IPS-20b (cell line): ENCODE results near the gene SAMD3.
"Not testable (repeated sequence)": the region's sequence is repeated elsewhere in the genome, so short reads cannot be mapped to it uniquely, and the experiment has no call there.

Experiments
- H3K27ac ChIP-seq: one replicate; pipeline ENCODE4 v1.5.1; 2013; ENCODE audit warnings: low read length
- H3K27me3 ChIP-seq: 2 replicates; pipeline ENCODE4 v1.6.1; 2013; ENCODE audit warnings: mild to moderate bottlenecking, low read length, inconsistent platforms; ENCODE audit not compliant: insufficient read depth
- H3K36me3 ChIP-seq: 2 replicates; pipeline ENCODE4 v1.6.1; 2013; ENCODE audit warnings: low read depth, mild to moderate bottlenecking, inconsistent platforms, low read length, moderate library complexity; ENCODE audit not compliant: insufficient read depth
- H3K4me1 ChIP-seq: 2 replicates; pipeline ENCODE4 v1.6.1; 2013; ENCODE audit warnings: mild to moderate bottlenecking, control low read depth, inconsistent platforms, low read length, moderate library complexity; ENCODE audit not compliant: insufficient read depth
- H3K4me3 ChIP-seq: 2 replicates; pipeline ENCODE4 v1.5.1; 2013; ENCODE audit warnings: mild to moderate bottlenecking, low read length, inconsistent platforms
- H3K9ac ChIP-seq: 2 replicates; pipeline ENCODE4 v1.6.1; 2013; ENCODE audit warnings: low read depth, mild to moderate bottlenecking, inconsistent platforms, low read length, moderate library complexity
- H3K9me3 ChIP-seq: 2 replicates; pipeline ENCODE4 v1.6.1; 2013; ENCODE audit warnings: mild to moderate bottlenecking, low read depth, low read length, inconsistent platforms; ENCODE audit not compliant: insufficient read depth

SAMD3 gene

DNA sequence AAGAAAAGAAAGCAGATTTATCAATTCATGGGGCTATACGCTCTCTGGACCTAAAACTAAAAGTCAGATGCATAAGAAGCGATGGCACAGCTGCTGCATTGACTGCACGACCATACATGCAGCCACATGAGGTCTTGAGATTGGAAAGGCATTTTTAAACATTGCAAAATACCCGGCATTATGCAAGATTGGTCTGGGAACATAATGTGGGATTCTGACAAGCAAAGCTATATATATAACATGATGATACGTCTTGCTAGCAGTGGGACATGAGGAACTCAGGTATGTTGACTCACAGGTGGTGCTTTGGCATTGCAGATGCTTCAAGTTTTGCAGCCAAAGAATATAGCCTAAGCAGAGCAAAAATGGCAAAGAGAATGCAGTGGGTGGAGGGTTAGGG lies 55.1 kb downstream of the SAMD3 start:
- H3K4me3 ChIP-seq: no peak overlapping the region
- H3K27me3 ChIP-seq: no peaks in the 10 kb centered on the region

DNA sequence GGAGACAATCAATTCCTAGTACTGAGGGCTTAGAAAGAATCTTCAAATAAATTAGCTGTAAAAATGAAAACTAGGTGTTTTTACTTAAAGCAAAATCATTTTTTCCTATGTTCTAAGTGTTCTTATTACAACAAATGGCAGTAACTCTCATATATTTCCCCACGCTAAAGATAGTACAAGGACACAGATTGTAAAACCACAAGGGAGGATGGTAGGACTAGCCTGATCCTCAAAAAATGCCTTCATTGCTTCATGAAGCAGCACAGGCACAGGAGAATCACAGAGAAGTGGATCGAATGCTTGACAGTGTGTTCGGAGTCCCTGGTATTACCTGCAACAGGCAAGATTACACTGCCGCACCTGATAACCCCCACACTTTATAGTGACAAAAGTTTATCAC lies 58.5 kb downstream of the SAMD3 start:
- no peaks in the 10 kb centered on the region for H3K9me3 ChIP-seq
- H3K36me3 ChIP-seq: no peaks in the 10 kb centered on the region
- H3K27me3 ChIP-seq: no peaks in the 10 kb centered on the region
- no peaks in the 10 kb centered on the region; the same call in 1 of the 2 replicates for H3K4me1 ChIP-seq
- no peak overlapping the region for H3K4me3 ChIP-seq
- H3K27ac ChIP-seq: no peak overlapping the region
- H3K9ac ChIP-seq: no peak overlapping the region

More for the DNA sequence above, 55.1 kb downstream of the SAMD3 start:
- Histone ChIP-seq H3K9me3 (no peaks in the 10 kb centered on the region), H3K4me1 (no peaks in the 10 kb centered on the region; the same call in 1 of the 2 replicates), H3K9ac (no peak overlapping the region), H3K36me3 (no peaks in the 10 kb centered on the region), H3K27ac (no peak overlapping the region)

DNA sequence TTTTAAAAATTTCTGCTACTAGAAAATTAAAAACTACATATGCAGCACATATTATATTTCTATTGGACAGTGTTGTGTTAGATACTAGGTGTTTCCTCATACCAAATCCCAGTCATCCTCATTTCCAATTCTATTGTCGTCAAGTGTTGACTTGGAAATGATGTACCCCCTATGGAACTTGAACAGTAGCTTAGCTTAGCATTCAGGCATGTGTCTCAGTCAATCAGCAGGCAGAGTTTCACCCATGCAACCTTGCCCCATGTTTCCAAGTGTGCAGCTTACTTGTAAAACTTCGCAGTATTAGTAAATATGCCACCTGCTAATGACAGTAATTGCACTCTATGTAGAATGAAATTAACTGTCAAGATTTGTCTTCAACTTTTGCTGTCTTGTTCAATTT lies 59.5 kb downstream of the SAMD3 start:
- no peak overlapping the region for H3K27ac ChIP-seq
- H3K4me1 ChIP-seq: no peaks in the 10 kb centered on the region; the same call in 1 of the 2 replicates
- no peak overlapping the region for H3K9ac ChIP-seq
- H3K4me3 ChIP-seq: no peak overlapping the region
- no peaks in the 10 kb centered on the region for H3K27me3 ChIP-seq
- H3K36me3 ChIP-seq: no peaks in the 10 kb centered on the region
- peaks cover 7% of the 10 kb centered on the region; the same call in 1 of the 2 replicates for H3K9me3 ChIP-seq

DNA sequence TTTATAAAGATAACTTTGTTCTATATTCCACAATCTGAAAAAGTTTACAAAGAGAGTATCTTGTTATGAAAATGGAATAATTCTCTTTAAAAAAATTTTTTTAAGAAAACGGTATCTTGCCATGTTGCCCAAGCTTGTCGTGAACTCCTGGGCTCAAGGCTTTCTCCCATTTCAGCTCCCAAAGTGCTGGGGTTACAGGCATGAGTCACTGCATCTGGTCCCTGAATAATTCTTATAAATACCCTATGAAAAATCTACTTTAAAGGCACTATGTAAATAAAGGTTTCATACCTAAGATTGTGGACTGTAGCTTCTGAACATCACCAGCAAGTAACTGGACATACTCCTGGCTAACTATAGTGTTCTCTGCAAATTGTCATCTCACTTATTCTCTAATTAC lies 60.3 kb downstream of the SAMD3 start:
- no peaks in the 10 kb centered on the region for H3K27me3 ChIP-seq
- H3K36me3 ChIP-seq: no peaks in the 10 kb centered on the region
- H3K9me3 ChIP-seq: peaks cover 7% of the 10 kb centered on the region; the same call in 1 of the 2 replicates
- H3K4me1 ChIP-seq: no peaks in the 10 kb centered on the region; the same call in 1 of the 2 replicates
- H3K4me3 ChIP-seq: no peak overlapping the region
- no peak overlapping the region for H3K9ac ChIP-seq
- no peak overlapping the region for H3K27ac ChIP-seq

DNA sequence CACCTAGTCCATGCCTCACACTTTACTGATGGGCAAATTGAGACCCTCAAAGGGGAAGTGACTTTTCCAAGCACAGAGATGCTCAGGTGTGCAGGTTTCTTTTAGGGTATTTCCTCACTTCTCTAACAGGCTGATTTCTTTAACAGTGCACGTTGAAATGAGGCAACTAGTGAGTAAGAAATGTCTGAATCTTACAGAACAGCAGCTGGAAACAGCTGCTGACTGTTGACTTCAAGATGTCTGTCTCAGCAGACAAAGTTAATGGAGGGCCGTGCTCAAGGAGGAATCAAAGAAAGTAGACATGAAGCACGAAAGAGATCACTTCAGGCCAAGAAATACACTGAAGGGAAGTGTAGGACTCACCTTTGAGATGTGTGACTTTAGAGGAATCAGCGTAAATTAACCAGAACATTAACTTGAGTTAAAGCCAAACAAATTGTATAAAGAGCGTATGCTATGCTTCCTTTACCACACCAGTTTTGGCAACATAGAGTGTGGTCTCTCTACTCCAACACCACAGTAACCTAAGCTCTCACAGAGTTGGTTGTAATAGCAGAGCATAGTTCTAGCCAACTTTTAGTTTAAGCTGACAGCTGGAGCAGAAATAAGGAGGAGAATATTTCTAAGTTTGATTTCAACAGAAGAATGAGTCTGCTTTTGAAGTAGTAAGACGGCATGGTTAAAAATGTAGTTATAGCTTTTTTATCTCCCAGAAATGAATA lies 60.9 kb downstream of the SAMD3 start:
- Histone ChIP-seq H3K9me3 (peaks cover 7% of the 10 kb centered on the region; the same call in 1 of the 2 replicates), H3K4me1 (no peaks in the 10 kb centered on the region; the same call in 1 of the 2 replicates), H3K9ac (no peak overlapping the region), H3K4me3 (no peak overlapping the region), H3K27me3 (no peaks in the 10 kb centered on the region), H3K36me3 (no peaks in the 10 kb centered on the region), H3K27ac (no peak overlapping the region)

DNA sequence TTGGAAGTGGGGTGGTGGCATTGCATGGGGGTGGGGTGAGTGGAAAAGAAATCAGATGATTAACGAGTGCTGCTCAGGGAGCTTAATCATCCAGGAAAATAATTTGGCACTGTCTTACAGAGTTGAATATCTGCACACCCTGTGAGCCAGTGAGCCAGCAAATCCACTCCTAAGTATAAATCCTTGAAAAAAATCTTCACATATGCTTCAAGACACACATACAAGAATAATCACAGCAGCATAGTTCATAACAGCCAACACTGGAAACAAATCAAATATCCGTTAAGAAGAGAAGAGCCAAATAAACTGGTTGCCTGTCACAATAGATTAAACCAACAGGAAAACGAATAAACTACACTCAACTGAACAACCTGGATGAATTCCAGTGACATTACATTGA lies 62.8 kb downstream of the SAMD3 start:
- H3K9ac ChIP-seq: no peak overlapping the region
- H3K27ac ChIP-seq: no peak overlapping the region
- H3K4me3 ChIP-seq: no peak overlapping the region
- no peaks in the 10 kb centered on the region; the same call in 1 of the 2 replicates for H3K4me1 ChIP-seq
- H3K27me3 ChIP-seq: no peaks in the 10 kb centered on the region
- H3K36me3 ChIP-seq: no peaks in the 10 kb centered on the region
- peaks cover 7% of the 10 kb centered on the region; the same call in 1 of the 2 replicates for H3K9me3 ChIP-seq

DNA sequence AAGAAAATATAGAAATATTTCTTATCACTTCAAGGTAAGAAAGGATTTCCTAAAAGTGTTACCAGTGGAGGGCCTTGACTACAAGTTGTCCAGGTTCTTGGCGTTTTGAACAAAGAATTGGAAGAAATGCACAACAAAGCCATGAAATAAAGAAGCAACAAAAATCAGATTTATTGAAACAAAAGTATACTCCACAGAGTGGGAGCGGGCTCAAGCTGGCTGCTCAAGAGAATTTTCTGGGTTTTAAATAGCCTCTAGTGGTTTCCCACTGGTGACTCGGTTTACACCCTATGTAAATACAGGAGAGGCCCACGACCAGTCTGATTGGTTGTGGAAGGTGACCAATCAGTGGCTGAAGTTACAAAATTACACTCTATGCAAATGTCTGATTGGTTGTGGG lies 64.2 kb downstream of the SAMD3 start:
- Histone ChIP-seq H3K9me3 (peaks cover 7% of the 10 kb centered on the region; the same call in 1 of the 2 replicates), H3K36me3 (no peaks in the 10 kb centered on the region), H3K27me3 (no peaks in the 10 kb centered on the region), H3K9ac (no peak overlapping the region), H3K4me3 (no peak overlapping the region), H3K4me1 (no peaks in the 10 kb centered on the region; the same call in 1 of the 2 replicates), H3K27ac (no peak overlapping the region)

DNA sequence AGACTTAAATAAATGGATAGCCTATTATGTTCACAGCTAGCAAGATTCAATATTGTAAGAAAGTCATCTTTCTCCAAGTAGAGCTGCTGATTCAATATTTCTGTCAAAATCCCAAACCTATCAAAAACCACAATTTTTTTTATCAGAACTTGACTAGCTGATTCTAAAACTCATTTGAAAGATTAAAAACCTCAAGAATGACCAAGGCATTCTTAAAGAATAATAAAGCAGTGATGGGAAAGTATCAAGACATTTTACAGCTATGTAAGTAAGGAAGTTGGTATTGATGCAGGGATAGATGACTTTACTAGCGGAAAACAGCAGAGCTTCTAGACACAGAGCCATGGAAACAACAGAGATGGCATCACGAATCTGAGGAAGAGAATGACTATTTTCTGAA lies 64.7 kb downstream of the SAMD3 start:
- H3K4me3 ChIP-seq: no peak overlapping the region
- H3K4me1 ChIP-seq: 0 out of 2 replicates have a peak, but pooled peaks cover under 1% of the 10 kb centered on the region
- H3K36me3 ChIP-seq: no peaks in the 10 kb centered on the region
- H3K27me3 ChIP-seq: no peaks in the 10 kb centered on the region
- H3K9me3 ChIP-seq: peaks cover 7% of the 10 kb centered on the region; the same call in 1 of the 2 replicates
- no peak overlapping the region for H3K9ac ChIP-seq
- no peak overlapping the region for H3K27ac ChIP-seq

DNA sequence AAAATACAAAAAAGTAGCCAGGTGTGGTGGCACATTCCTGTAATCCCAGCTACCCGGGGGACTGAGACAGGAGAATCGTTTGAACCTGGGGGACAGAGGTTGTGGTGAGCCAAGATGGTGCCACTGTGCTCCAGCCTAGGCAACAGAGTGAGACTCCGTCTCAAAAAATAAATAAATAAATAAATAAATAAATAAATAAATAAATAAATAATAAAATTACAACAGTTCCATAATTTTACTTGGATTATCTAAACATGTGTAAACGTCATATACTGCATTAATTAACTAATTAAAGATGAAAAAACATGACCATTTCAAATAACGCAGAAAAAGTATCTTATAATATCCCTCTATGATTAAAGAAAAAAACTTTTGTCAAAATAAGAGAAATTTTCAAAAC lies 65.8 kb downstream of the SAMD3 start:
- H3K9ac ChIP-seq: no peak overlapping the region
- no peak overlapping the region for H3K27ac ChIP-seq
- no peak overlapping the region for H3K4me3 ChIP-seq
- H3K27me3 ChIP-seq: no peaks in the 10 kb centered on the region
- H3K9me3 ChIP-seq: peaks cover 7% of the 10 kb centered on the region; the same call in 1 of the 2 replicates
- no peaks in the 10 kb centered on the region for H3K36me3 ChIP-seq
- 0 out of 2 replicates have a peak, but pooled peaks cover 3% of the 10 kb centered on the region for H3K4me1 ChIP-seq

DNA sequence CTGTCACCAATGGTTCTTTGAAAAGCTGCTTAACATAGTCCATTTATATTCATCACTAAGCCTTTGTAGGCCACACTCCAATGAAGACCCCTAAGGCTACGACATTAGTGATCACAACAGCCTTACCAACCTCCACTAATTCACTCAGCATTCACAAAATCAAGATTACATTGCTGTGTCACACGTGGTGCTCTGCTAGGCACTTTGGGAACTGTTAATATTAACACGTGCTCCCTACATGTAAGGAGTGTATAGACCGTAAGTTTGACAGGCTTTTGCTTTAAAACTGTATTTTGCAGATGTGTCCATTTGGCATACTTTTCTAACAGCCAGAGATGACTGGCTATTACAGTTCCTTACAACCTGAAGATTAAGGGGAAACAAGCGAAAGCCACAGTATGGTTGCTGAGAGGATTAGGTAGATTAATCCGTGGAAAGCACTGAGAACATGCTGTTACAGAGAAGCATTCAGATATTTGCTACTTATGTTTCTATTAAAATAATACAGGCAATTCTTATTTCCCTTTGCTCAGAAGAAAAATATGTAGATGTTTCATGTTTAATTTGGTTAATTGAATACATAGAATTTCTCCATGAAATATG lies 69.7 kb downstream of the SAMD3 start:
- Histone ChIP-seq H3K4me3 (no peak overlapping the region), H3K36me3 (no peaks in the 10 kb centered on the region), H3K9ac (0 out of 2 replicates have a peak overlapping the region, but pooled peaks have one; percentile 21), H3K27ac (no peak overlapping the region), H3K4me1 (0 out of 2 replicates have a peak, but pooled peaks cover 3% of the 10 kb centered on the region), H3K9me3 (no peaks in the 10 kb centered on the region), H3K27me3 (no peaks in the 10 kb centered on the region)

DNA sequence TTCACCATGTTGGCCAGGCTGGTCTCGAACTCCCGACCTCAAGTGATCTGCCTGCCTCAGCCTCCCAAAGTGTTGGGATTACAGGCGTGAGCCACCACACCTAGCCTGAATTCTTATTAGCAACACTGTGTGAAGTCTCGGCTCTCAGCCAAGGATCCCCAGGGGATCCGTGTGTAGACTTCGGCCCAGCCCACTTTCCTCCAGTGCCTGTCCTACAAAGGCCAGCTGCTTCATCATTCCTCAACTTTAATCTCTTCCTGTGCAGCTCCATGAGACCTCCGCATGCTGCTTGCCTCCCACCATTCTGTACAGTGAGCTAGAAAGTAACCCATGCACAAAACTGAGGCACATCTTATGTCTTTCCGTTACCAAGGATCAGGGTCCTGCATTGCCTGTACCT lies 71.8 kb downstream of the SAMD3 start:
- Histone ChIP-seq H3K9me3 (no peaks in the 10 kb centered on the region), H3K4me1 (0 out of 2 replicates have a peak, but pooled peaks cover 3% of the 10 kb centered on the region), H3K27ac (no peak overlapping the region), H3K9ac (no peak overlapping the region), H3K36me3 (no peaks in the 10 kb centered on the region), H3K27me3 (no peaks in the 10 kb centered on the region), H3K4me3 (no peak overlapping the region)

DNA sequence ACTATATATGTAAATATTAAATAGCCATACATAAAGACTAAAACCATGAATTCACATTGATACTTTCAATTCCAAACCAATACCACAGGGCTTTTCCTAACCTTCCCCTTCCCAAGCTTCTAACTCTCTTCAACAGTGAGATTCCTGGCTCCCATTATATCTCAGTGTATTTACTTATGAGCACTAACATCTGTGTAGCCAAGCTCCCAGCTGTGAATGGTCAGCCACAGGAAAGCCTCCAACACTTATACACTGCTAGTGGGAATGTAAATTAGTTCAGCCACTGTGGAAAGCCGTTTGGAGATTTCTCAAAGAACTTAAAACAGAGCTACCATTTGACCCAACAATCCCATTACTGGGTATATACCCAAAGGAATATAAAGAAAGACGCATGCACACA lies 73.7 kb downstream of the SAMD3 start:
- not testable (repeated sequence) for H3K27ac ChIP-seq, H3K9ac ChIP-seq, H3K9me3 ChIP-seq, H3K36me3 ChIP-seq, H3K4me3 ChIP-seq, H3K27me3 ChIP-seq, H3K4me1 ChIP-seq
